ENCODE results near the gene GALNT16.
"Not testable (repeated sequence)": the region's sequence is repeated elsewhere in the genome, so short reads cannot be mapped to it uniquely, and the experiment has no call there.

The GALNT16 gene

GRCh38 chr14:69268763-69269162, 8.8 kb downstream of the GALNT16 start:
- Histone ChIP-seq H3K36me3 (ENCODE audit: control insufficient read depth, insufficient read depth, low read length) (no peaks in the 10 kb centered on the region), H3K4me3 (ENCODE audit: extremely low read depth, insufficient read depth, low read length, poor library complexity, severe bottlenecking) (no peak overlapping the region), H3K27ac (ENCODE audit: low read depth, low read length, severe bottlenecking) (peak overlapping the region; percentile 37), H3K4me1 (ENCODE audit: control insufficient read depth, insufficient read depth, low read length, poor library complexity, severe bottlenecking) (peaks cover 13% of the 10 kb centered on the region), H3K9me3 (ENCODE audit: control insufficient read depth, low read length) (no peaks in the 10 kb centered on the region)
- 81 to 87% methylated on average over 4 of the region's 4 CpGs for WGBS, 2 experiments (ENCODE audit: insufficient coverage in 2 of 2)

GRCh38 chr14:69269381-69269780, 9.4 kb downstream of the GALNT16 start:
- Histone ChIP-seq H3K4me3 (ENCODE audit: extremely low read depth, insufficient read depth, low read length, poor library complexity, severe bottlenecking) (no peak overlapping the region), H3K27ac (ENCODE audit: low read depth, low read length, severe bottlenecking) (no peak overlapping the region), H3K36me3 (ENCODE audit: control insufficient read depth, insufficient read depth, low read length) (no peaks in the 10 kb centered on the region), H3K9me3 (ENCODE audit: control insufficient read depth, low read length) (no peaks in the 10 kb centered on the region), H3K4me1 (ENCODE audit: control insufficient read depth, insufficient read depth, low read length, poor library complexity, severe bottlenecking) (peaks cover 13% of the 10 kb centered on the region)
- WGBS, 2 experiments (ENCODE audit: insufficient coverage in 2 of 2) = 68 to 88% methylated on average over 1 of the region's 1 CpG

- 82 to 86% methylated on average over 5 to 9 of the region's 10 CpGs for WGBS, 2 experiments (ENCODE audit: insufficient coverage in 2 of 2)
- H3K36me3 ChIP-seq (ENCODE audit: control insufficient read depth, insufficient read depth, low read length) = no peaks in the 10 kb centered on the region
- H3K4me1 ChIP-seq (ENCODE audit: control insufficient read depth, insufficient read depth, low read length, poor library complexity, severe bottlenecking) = peaks cover 13% of the 10 kb centered on the region
- H3K27ac ChIP-seq (ENCODE audit: low read depth, low read length, severe bottlenecking) = no peak overlapping the region
- no peaks in the 10 kb centered on the region for H3K9me3 ChIP-seq (ENCODE audit: control insufficient read depth, low read length)
- no peak overlapping the region for H3K4me3 ChIP-seq (ENCODE audit: extremely low read depth, insufficient read depth, low read length, poor library complexity, severe bottlenecking)
Measured at GRCh38 chr14:69270097-69270496, 10.1 kb downstream of the GALNT16 start.

- no peaks in the 10 kb centered on the region for H3K9me3 ChIP-seq (ENCODE audit: control insufficient read depth, low read length)
- no peak overlapping the region for H3K4me3 ChIP-seq (ENCODE audit: extremely low read depth, insufficient read depth, low read length, poor library complexity, severe bottlenecking)
- WGBS, 2 experiments (ENCODE audit: insufficient coverage in 2 of 2) = 91 to 93% methylated on average over 16 to 19 of the region's 21 CpGs
- no peak overlapping the region for H3K27ac ChIP-seq (ENCODE audit: low read depth, low read length, severe bottlenecking)
- no peaks in the 10 kb centered on the region for H3K36me3 ChIP-seq (ENCODE audit: control insufficient read depth, insufficient read depth, low read length)
- peaks cover 13% of the 10 kb centered on the region for H3K4me1 ChIP-seq (ENCODE audit: control insufficient read depth, insufficient read depth, low read length, poor library complexity, severe bottlenecking)
Measured at GRCh38 chr14:69270795-69271708, 11.1 kb downstream of the GALNT16 start.

GRCh38 chr14:69274321-69274720, 14.4 kb downstream of the GALNT16 start:
- 52 to 70% methylated on average over 2 of the region's 2 CpGs for WGBS, 2 experiments (ENCODE audit: insufficient coverage in 2 of 2)
- no peak overlapping the region for H3K27ac ChIP-seq (ENCODE audit: low read depth, low read length, severe bottlenecking)

GRCh38 chr14:69275331-69275730, 15.4 kb downstream of the GALNT16 start:
- no peak overlapping the region for H3K4me3 ChIP-seq (ENCODE audit: extremely low read depth, insufficient read depth, low read length, poor library complexity, severe bottlenecking)
- H3K9me3 ChIP-seq (ENCODE audit: control insufficient read depth, low read length) = no peaks in the 10 kb centered on the region
- H3K27ac ChIP-seq (ENCODE audit: low read depth, low read length, severe bottlenecking) = no peak overlapping the region
- H3K36me3 ChIP-seq (ENCODE audit: control insufficient read depth, insufficient read depth, low read length) = no peaks in the 10 kb centered on the region
- no CpG with 5 or more reads among the region's 2 CpGs for WGBS, 2 experiments (ENCODE audit: insufficient coverage in 2 of 2)
- no peaks in the 10 kb centered on the region for H3K4me1 ChIP-seq (ENCODE audit: control insufficient read depth, insufficient read depth, low read length, poor library complexity, severe bottlenecking)

More at GRCh38 chr14:69274321-69274720, 14.4 kb downstream of the GALNT16 start:
- Histone ChIP-seq H3K4me1 (ENCODE audit: control insufficient read depth, insufficient read depth, low read length, poor library complexity, severe bottlenecking) (no peaks in the 10 kb centered on the region), H3K4me3 (ENCODE audit: extremely low read depth, insufficient read depth, low read length, poor library complexity, severe bottlenecking) (no peak overlapping the region), H3K9me3 (ENCODE audit: control insufficient read depth, low read length) (no peaks in the 10 kb centered on the region), H3K36me3 (ENCODE audit: control insufficient read depth, insufficient read depth, low read length) (no peaks in the 10 kb centered on the region)

GRCh38 chr14:69277356-69277755, 17.4 kb downstream of the GALNT16 start:
- WGBS, 2 experiments (ENCODE audit: insufficient coverage in 2 of 2) = 85 to 100% methylated on average over 1 to 2 of the region's 3 CpGs
- H3K27ac ChIP-seq (ENCODE audit: low read depth, low read length, severe bottlenecking); H3K4me1 ChIP-seq (ENCODE audit: control insufficient read depth, insufficient read depth, low read length, poor library complexity, severe bottlenecking); H3K9me3 ChIP-seq (ENCODE audit: control insufficient read depth, low read length); H3K36me3 ChIP-seq (ENCODE audit: control insufficient read depth, insufficient read depth, low read length); H3K4me3 ChIP-seq (ENCODE audit: extremely low read depth, insufficient read depth, low read length, poor library complexity, severe bottlenecking): not testable (repeated sequence)

GRCh38 chr14:69280746-69281291, 20.9 kb downstream of the GALNT16 start:
- H3K9me3 ChIP-seq (ENCODE audit: control insufficient read depth, low read length) = no peaks in the 10 kb centered on the region
- WGBS, 2 experiments (ENCODE audit: insufficient coverage in 2 of 2) = 84 to 91% methylated on average over 8 to 9 of the region's 9 CpGs
- no peak overlapping the region for H3K4me3 ChIP-seq (ENCODE audit: extremely low read depth, insufficient read depth, low read length, poor library complexity, severe bottlenecking)
- H3K36me3 ChIP-seq (ENCODE audit: control insufficient read depth, insufficient read depth, low read length) = no peaks in the 10 kb centered on the region
- no peaks in the 10 kb centered on the region for H3K4me1 ChIP-seq (ENCODE audit: control insufficient read depth, insufficient read depth, low read length, poor library complexity, severe bottlenecking)
- H3K27ac ChIP-seq (ENCODE audit: low read depth, low read length, severe bottlenecking) = no peak overlapping the region

- Histone ChIP-seq H3K4me3 (ENCODE audit: extremely low read depth, insufficient read depth, low read length, poor library complexity, severe bottlenecking) (no peak overlapping the region), H3K4me1 (ENCODE audit: control insufficient read depth, insufficient read depth, low read length, poor library complexity, severe bottlenecking) (no peaks in the 10 kb centered on the region), H3K27ac (ENCODE audit: low read depth, low read length, severe bottlenecking) (no peak overlapping the region), H3K9me3 (ENCODE audit: control insufficient read depth, low read length) (no peaks in the 10 kb centered on the region), H3K36me3 (ENCODE audit: control insufficient read depth, insufficient read depth, low read length) (no peaks in the 10 kb centered on the region)
- WGBS, 2 experiments (ENCODE audit: insufficient coverage in 2 of 2) = 85 to 90% methylated on average over 9 of the region's 10 CpGs
Measured at GRCh38 chr14:69281450-69282169, 21.7 kb downstream of the GALNT16 start.

- Histone ChIP-seq H3K36me3 (ENCODE audit: control insufficient read depth, insufficient read depth, low read length) (no peaks in the 10 kb centered on the region), H3K9me3 (ENCODE audit: control insufficient read depth, low read length) (no peaks in the 10 kb centered on the region), H3K4me3 (ENCODE audit: extremely low read depth, insufficient read depth, low read length, poor library complexity, severe bottlenecking) (no peak overlapping the region), H3K27ac (ENCODE audit: low read depth, low read length, severe bottlenecking) (no peak overlapping the region), H3K4me1 (ENCODE audit: control insufficient read depth, insufficient read depth, low read length, poor library complexity, severe bottlenecking) (no peaks in the 10 kb centered on the region)
- 100% methylated on average over 2 of the region's 6 CpGs; no CpG with 5 or more reads in 1 of the 2 experiments for WGBS, 2 experiments (ENCODE audit: insufficient coverage in 2 of 2)
Measured at GRCh38 chr14:69282448-69282847, 22.5 kb downstream of the GALNT16 start.

Data from mesodermal cell (in vitro differentiated cells).